HepG2 (cell line): ENCODE measurements around the gene TNS4. TPM values are rescaled to one million over a fixed set of nuclear protein-coding genes. Genes with fewer than 3 reads are reported as not detected.

Experiments used
- ATF3 ChIP-seq: sonication (generic); formaldehyde crosslinking; IDR thresholded peaks from 2 replicates; pipeline ENCODE4 v1.4.0; 2020; ENCODE audit warnings: missing genetic modification reagents
- CAMTA2 ChIP-seq: sonication (generic); formaldehyde crosslinking; IDR thresholded peaks from 2 replicates; pipeline ENCODE4 v1.4.0; 2020; ENCODE audit warnings: mild to moderate bottlenecking, missing genetic modification reagents, borderline replicate concordance
- CHD4 ChIP-seq: fragments of 200-600 bp; sonication (generic); IDR thresholded peaks from 2 replicates; pipeline ENCODE4 v1.7.0; 2017; ENCODE audit warnings: mild to moderate bottlenecking, low read length, borderline replicate concordance
- FOXC1 ChIP-seq: sonication (generic); formaldehyde crosslinking; IDR thresholded peaks from 2 replicates; pipeline ENCODE4 v1.8.0; 2022; ENCODE audit warnings: mild to moderate bottlenecking, missing genetic modification reagents, borderline replicate concordance
- FOXM1 ChIP-seq: sonication (generic); formaldehyde crosslinking; IDR thresholded peaks from 2 replicates; pipeline ENCODE4 v1.5.0; 2020; ENCODE audit warnings: missing genetic modification reagents
- HHEX ChIP-seq: IDR thresholded peaks from 2 replicates; pipeline ENCODE4 v1.6.1; 2016; ENCODE audit warnings: control low read depth
- JARID2 ChIP-seq: sonication (generic); formaldehyde crosslinking; IDR thresholded peaks from 2 replicates; pipeline ENCODE4 v1.8.1; 2023; ENCODE audit warnings: missing genetic modification reagents, inconsistent platforms; ENCODE audit not compliant: insufficient replicate concordance
- JUND ChIP-seq: sonication (generic); formaldehyde crosslinking; IDR thresholded peaks from 2 replicates; pipeline ENCODE4 v1.8.0; 2022; ENCODE audit warnings: mild to moderate bottlenecking, missing genetic modification reagents
- NR0B2 ChIP-seq: sonication (generic); formaldehyde crosslinking; IDR thresholded peaks from 2 replicates; pipeline ENCODE4 v1.4.0; 2020; ENCODE audit warnings: mild to moderate bottlenecking, missing genetic modification reagents
- RERE ChIP-seq: IDR thresholded peaks from 2 replicates; pipeline ENCODE4 v1.6.1; 2016; ENCODE audit warnings: low read depth, missing genetic modification reagents, missing compliant biosample characterization
- SP1 ChIP-seq, 2 experiments: fragments of 450-650 bp in 1 of 2; sonication (generic) in 1 of 2; formaldehyde crosslinking in 1 of 2; IDR thresholded peaks; 2 replicates each; pipeline versions ENCODE4 v1.4.0 to v1.6.1; 2016 to 2020; ENCODE audit warnings: missing genetic modification reagents in 1 of 2
- STAT5B ChIP-seq: sonication (generic); formaldehyde crosslinking; IDR thresholded peaks from 2 replicates; pipeline ENCODE4 v1.4.0; 2020; ENCODE audit warnings: missing genetic modification reagents
- ZNF296 ChIP-seq: sonication (generic); formaldehyde crosslinking; conservative IDR thresholded peaks from 2 replicates; pipeline ENCODE4 v1.5.0; 2020; ENCODE audit warnings: mild to moderate bottlenecking, missing genetic modification reagents
- ZNF607 ChIP-seq: sonication (generic); formaldehyde crosslinking; IDR thresholded peaks from 2 replicates; pipeline ENCODE4 v1.5.1; 2020; ENCODE audit warnings: missing genetic modification reagents, mild to moderate bottlenecking, borderline replicate concordance
- ZNF703 ChIP-seq: sonication (generic); formaldehyde crosslinking; IDR thresholded peaks from 2 replicates; pipeline ENCODE4 v1.5.1; 2020; ENCODE audit warnings: missing genetic modification reagents, mild to moderate bottlenecking, moderate library complexity, borderline replicate concordance
- ZNF724P ChIP-seq: sonication (generic); formaldehyde crosslinking; IDR thresholded peaks from 2 replicates; pipeline ENCODE4 v1.8.0; 2022; ENCODE audit warnings: missing genetic modification reagents, borderline replicate concordance
- ZSCAN25 ChIP-seq: sonication (generic); formaldehyde crosslinking; IDR thresholded peaks from 2 replicates; pipeline ENCODE4 v1.8.0; 2022; ENCODE audit warnings: mild to moderate bottlenecking, missing genetic modification reagents
- polyA plus RNA-seq, 8 experiments: library from polyadenylated mRNA; depleted of rRNA in 3 of 8; stranded (reverse) in 7 of 8; unstranded in 1 of 8; fragments of >200 nt; fragmentation: Illumina TruSeq in 4 of 8; extraction: Trizol in 4 of 8; gene quantifications; 2 replicates each; pipeline versions ENCODE4 v1.2.1 to v1.2.3, GENCODE V29; 2011 to 2016; ENCODE audit warnings: low read depth in 4 of 8, missing spikeins in 1 of 8, mixed read lengths in 1 of 8; ENCODE audit not compliant: insufficient read depth in 1 of 8
- total RNA-seq, 5 experiments: library from RNA; depleted of rRNA; stranded (reverse); fragments of >200 nt; fragmentation: Illumina TruSeq; extraction: Trizol; gene quantifications; 2 replicates each; pipeline ENCODE4 v1.2.3, GENCODE V29; 2016; ENCODE audit warnings: low read depth in 1 of 5
- TF ChIP-seq, protein P1 (sequence below): sonication (generic); formaldehyde crosslinking; IDR thresholded peaks from 2 replicates; pipeline ENCODE4 v1.5.0; 2020; ENCODE audit warnings: mild to moderate bottlenecking, missing genetic modification reagents, borderline replicate concordance

TNS4 gene
- total and polyA plus RNA-seq, 2 of the 13 experiments (the other 11 are each of a cell fraction or from before 2014, with no cell fraction given): 0.58 to 2.1 TPM

GRCh38 chr17:40548982-40549685 lies 47.7 kb upstream of the TNS4 start (continued):
- peak; percentile 75 for TF ChIP-seq HHEX (CRISPR knock-in tag)
- TF ChIP-seq ZNF296 (CRISPR knock-in tag): peak; percentile 52; the same call in 1 of the 2 replicates
- TF ChIP-seq, protein P1, sequence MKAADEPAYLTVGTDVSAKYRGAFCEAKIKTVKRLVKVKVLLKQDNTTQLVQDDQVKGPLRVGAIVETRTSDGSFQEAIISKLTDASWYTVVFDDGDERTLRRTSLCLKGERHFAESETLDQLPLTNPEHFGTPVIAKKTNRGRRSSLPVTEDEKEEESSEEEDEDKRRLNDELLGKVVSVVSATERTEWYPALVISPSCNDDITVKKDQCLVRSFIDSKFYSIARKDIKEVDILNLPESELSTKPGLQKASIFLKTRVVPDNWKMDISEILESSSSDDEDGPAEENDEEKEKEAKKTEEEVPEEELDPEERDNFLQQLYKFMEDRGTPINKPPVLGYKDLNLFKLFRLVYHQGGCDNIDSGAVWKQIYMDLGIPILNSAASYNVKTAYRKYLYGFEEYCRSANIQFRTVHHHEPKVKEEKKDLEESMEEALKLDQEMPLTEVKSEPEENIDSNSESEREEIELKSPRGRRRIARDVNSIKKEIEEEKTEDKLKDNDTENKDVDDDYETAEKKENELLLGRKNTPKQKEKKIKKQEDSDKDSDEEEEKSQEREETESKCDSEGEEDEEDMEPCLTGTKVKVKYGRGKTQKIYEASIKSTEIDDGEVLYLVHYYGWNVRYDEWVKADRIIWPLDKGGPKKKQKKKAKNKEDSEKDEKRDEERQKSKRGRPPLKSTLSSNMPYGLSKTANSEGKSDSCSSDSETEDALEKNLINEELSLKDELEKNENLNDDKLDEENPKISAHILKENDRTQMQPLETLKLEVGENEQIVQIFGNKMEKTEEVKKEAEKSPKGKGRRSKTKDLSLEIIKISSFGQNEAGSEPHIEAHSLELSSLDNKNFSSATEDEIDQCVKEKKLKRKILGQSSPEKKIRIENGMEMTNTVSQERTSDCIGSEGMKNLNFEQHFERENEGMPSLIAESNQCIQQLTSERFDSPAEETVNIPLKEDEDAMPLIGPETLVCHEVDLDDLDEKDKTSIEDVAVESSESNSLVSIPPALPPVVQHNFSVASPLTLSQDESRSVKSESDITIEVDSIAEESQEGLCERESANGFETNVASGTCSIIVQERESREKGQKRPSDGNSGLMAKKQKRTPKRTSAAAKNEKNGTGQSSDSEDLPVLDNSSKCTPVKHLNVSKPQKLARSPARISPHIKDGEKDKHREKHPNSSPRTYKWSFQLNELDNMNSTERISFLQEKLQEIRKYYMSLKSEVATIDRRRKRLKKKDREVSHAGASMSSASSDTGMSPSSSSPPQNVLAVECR: peak; percentile 81; the same call in 1 of the 2 replicates
- peak; percentile 95 for TF ChIP-seq ZSCAN25 (CRISPR knock-in tag)
- peak; percentile 90 for TF ChIP-seq JUND (CRISPR knock-in tag)
- TF ChIP-seq ATF3 (CRISPR knock-in tag): peak; percentile 98
- TF ChIP-seq RERE (CRISPR knock-in tag): peak; percentile 93
- TF ChIP-seq ZNF703: 0 out of 2 replicates have a peak, but pooled peaks have one; percentile 84
- TF ChIP-seq SP1 (IDR thresholded peaks at IDR 0.05): no peak
- 0 out of 2 replicates have a peak, but pooled peaks have one; percentile 25 for TF ChIP-seq SP1 (CRISPR knock-in tag; IDR thresholded peaks at IDR 0.05)
- peak; percentile 76; the same call in 1 of the 2 replicates for TF ChIP-seq STAT5B (CRISPR knock-in tag)
- TF ChIP-seq ZNF607 (CRISPR knock-in tag): 0 out of 2 replicates have a peak, but pooled peaks have one; percentile 48
- no peak for TF ChIP-seq JARID2 (CRISPR knock-in tag)
- TF ChIP-seq CHD4: peak; percentile 86; the same call in 1 of the 2 replicates
- TF ChIP-seq FOXC1: peak; percentile 88
- TF ChIP-seq CAMTA2 (CRISPR knock-in tag): no peak
- TF ChIP-seq ZNF724P: no peak
- TF ChIP-seq FOXM1 (CRISPR knock-in tag): no peak
- no peak for TF ChIP-seq NR0B2 (CRISPR knock-in tag)
